Cardiac muscle cell (in vitro differentiated cells and primary cell): ENCODE measurements around the gene MAGEB1. TPM values are rescaled to one million over a fixed set of nuclear protein-coding genes. Genes with fewer than 3 reads are reported as not detected.

Source experiments
- DNase-seq, 2 donors: peaks; one replicate each; pipeline versions ENCODE4 v3.0.0 to v3.0.0-alpha.2; 2010 to 2017; ENCODE audit warnings: low read depth in 1 of 2, low spot score in 1 of 2
- H3K27ac ChIP-seq: fragments of 200-600 bp; sonication (generic); 2 replicates; pipeline ENCODE4 v1.5.1; 2016
- H3K27me3 ChIP-seq: fragments of 200-600 bp; sonication (generic); 2 replicates; pipeline ENCODE4 v1.6.0; 2016; ENCODE audit warnings: control low read depth
- H3K36me3 ChIP-seq: fragments of 200-600 bp; sonication (generic); 2 replicates; pipeline ENCODE4 v1.5.1; 2016; ENCODE audit warnings: control low read depth
- H3K4me1 ChIP-seq: fragments of 200-600 bp; sonication (generic); 2 replicates; pipeline ENCODE4 v1.8.1; 2017; ENCODE audit warnings: low read depth, mild to moderate bottlenecking, mixed run types
- H3K4me3 ChIP-seq: fragments of 200-600 bp; sonication (generic); 2 replicates; pipeline ENCODE4 v1.5.1; 2016; ENCODE audit warnings: mild to moderate bottlenecking
- H3K9me3 ChIP-seq: fragments of 200-600 bp; sonication (generic); 2 replicates; pipeline ENCODE4 v1.5.1; 2017; ENCODE audit warnings: low read depth, mild to moderate bottlenecking, control low read depth
- polyA plus RNA-seq: library from polyadenylated mRNA; unstranded; fragments of >200 nt; fragmentation: Nextera tagmentation; extraction: Ambion mirVana; gene quantifications from 2 replicates; pipeline ENCODE4 v1.2.1, GENCODE V29; 2016
- total RNA-seq: library from RNA; depleted of rRNA; stranded (reverse); fragments of >200 nt; gene quantifications from 2 replicates; pipeline ENCODE4 v1.2.3, GENCODE V29; 2016
- TF ChIP-seq, protein P1 (sequence below): IDR thresholded peaks from 2 replicates; pipeline ENCODE4 v1.5.1; 2012; ENCODE audit warnings: low read depth, mild to moderate bottlenecking, low read length

Gene MAGEB1
- total and polyA plus RNA-seq, 2 experiments from 2014 or later = not detected

DNA sequence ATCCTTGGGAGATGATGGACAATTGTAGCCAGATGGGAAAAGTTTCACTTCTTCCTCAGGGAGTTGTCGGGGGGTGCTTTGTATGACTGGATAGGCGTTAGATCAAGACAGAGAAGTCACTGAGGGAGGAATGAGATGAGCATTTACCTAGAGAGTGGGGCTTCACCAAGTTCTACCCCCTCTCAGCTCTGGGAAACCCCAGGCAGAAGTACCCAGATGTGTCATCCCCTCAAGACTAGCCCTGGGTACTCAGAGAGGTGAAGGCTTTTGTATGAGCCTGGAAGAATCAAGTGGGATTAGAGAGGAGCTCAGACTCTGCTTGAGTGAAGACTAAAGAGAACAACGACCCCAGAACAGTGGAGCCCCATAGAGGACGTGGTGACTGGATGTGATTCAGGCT lies 1.9 kb downstream of the MAGEB1 start:
- H3K27ac ChIP-seq = no peak overlapping the region
- H3K36me3 ChIP-seq = no peaks in the 10 kb centered on the region
- no peaks in the 10 kb centered on the region for H3K27me3 ChIP-seq
- TF ChIP-seq, protein P1, sequence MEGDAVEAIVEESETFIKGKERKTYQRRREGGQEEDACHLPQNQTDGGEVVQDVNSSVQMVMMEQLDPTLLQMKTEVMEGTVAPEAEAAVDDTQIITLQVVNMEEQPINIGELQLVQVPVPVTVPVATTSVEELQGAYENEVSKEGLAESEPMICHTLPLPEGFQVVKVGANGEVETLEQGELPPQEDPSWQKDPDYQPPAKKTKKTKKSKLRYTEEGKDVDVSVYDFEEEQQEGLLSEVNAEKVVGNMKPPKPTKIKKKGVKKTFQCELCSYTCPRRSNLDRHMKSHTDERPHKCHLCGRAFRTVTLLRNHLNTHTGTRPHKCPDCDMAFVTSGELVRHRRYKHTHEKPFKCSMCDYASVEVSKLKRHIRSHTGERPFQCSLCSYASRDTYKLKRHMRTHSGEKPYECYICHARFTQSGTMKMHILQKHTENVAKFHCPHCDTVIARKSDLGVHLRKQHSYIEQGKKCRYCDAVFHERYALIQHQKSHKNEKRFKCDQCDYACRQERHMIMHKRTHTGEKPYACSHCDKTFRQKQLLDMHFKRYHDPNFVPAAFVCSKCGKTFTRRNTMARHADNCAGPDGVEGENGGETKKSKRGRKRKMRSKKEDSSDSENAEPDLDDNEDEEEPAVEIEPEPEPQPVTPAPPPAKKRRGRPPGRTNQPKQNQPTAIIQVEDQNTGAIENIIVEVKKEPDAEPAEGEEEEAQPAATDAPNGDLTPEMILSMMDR = no peak
- no peak for DNase-seq
- no peaks in the 10 kb centered on the region for H3K4me1 ChIP-seq
- H3K9me3 ChIP-seq = no peaks in the 10 kb centered on the region
- H3K4me3 ChIP-seq = no peak overlapping the region

DNA sequence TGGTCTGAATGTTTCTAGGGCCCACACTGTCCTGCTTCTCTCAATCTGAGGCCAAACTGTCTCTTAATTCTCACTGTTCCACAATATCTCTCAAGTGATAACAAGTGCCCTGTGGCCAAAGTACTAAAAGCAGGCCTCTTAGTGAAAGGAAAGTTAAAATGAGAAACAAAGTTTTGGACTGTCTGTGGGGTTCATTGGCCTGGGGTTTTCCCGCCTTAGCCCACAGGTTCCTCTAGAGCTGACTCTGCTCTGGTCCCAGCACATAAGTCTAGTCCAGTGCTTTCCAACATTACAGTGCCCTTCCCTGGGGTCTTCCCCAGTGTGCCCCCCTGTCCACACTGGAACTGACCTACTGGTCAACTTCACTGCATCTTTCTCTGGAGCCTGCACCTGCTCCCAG lies 6.3 kb downstream of the MAGEB1 start:
- no peaks in the 10 kb centered on the region for H3K9me3 ChIP-seq
- H3K36me3 ChIP-seq = no peaks in the 10 kb centered on the region
- no peak overlapping the region for H3K27ac ChIP-seq
- DNase-seq = no peak
- no peaks in the 10 kb centered on the region for H3K4me1 ChIP-seq
- H3K4me3 ChIP-seq = no peak overlapping the region
- TF ChIP-seq, protein P1 = no peak
- H3K27me3 ChIP-seq = no peaks in the 10 kb centered on the region

DNA sequence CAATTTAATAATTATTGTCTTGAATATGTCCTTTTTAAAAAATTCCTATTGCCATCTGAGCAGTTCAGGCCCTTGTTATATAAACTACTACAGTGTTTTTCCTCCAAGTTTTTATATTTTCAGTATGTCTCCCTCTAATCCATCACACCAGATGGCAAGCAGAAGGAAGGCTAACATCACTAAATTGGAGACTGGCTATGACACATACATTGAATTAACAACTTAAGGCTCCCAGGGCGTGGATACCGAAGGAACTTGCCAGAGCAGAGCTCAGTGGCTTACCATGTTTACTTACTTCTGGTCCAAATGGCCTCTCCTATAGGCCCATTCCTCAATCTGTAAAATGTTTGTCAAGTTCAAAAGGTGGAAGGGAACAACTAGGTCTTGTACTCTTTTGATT lies 13.0 kb downstream of the MAGEB1 start:
- no peaks in the 10 kb centered on the region for H3K27me3 ChIP-seq
- no peak for DNase-seq

DNA sequence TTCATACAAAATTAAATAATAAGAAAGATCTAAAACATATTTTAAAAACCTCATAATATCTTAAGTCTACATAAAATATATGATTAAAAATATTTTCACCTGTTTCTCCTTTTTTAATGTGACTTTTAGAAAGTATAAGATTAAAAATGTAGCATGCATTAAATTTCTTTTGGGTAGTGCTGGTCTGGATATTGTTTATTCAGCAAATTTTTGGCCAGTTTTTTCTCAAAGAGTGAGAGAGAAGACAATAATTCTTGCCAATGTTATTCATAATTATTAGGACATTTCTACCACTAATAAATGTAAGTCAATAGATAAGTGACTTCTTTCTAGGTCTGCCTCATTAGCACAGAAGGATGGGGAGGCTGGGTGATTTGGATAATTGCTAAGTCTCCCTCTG lies 14.1 kb downstream of the MAGEB1 start:
- no peak for DNase-seq
- no peaks in the 10 kb centered on the region for H3K9me3 ChIP-seq
- no peak overlapping the region for H3K4me3 ChIP-seq
- no peaks in the 10 kb centered on the region for H3K27me3 ChIP-seq
- TF ChIP-seq, protein P1 = no peak
- no peak overlapping the region for H3K27ac ChIP-seq
- no peaks in the 10 kb centered on the region for H3K36me3 ChIP-seq
- no peaks in the 10 kb centered on the region for H3K4me1 ChIP-seq

More for the DNA sequence above, 13.0 kb downstream of the MAGEB1 start:
- Histone ChIP-seq H3K27ac (no peak overlapping the region), H3K9me3 (no peaks in the 10 kb centered on the region), H3K4me3 (no peak overlapping the region), H3K4me1 (no peaks in the 10 kb centered on the region), H3K36me3 (no peaks in the 10 kb centered on the region)
- TF ChIP-seq, protein P1 = no peak

DNA sequence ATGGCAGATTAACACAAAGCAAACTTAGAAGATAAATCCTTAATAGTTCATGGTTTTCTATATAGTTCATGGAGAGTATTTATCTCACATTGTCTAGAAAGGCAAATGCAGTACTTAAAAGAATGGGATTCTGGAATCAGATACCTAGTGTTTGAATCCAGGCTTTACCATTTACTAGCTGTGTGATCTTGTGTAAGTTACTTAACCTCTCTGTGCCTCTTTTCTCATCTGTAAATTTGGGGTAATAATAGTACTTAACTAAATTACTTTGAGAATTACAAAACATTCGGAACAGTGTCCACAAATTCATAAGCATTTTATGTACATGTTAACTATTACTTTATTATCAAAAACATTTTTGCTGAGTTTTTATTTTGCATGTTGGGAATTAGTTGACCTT lies 15.8 kb downstream of the MAGEB1 start:
- Histone ChIP-seq H3K4me3 (no peak overlapping the region), H3K4me1 (no peaks in the 10 kb centered on the region), H3K36me3 (no peaks in the 10 kb centered on the region), H3K27ac (no peak overlapping the region), H3K27me3 (no peaks in the 10 kb centered on the region), H3K9me3 (no peaks in the 10 kb centered on the region)
- TF ChIP-seq, protein P1 = no peak
- no peak for DNase-seq

DNA sequence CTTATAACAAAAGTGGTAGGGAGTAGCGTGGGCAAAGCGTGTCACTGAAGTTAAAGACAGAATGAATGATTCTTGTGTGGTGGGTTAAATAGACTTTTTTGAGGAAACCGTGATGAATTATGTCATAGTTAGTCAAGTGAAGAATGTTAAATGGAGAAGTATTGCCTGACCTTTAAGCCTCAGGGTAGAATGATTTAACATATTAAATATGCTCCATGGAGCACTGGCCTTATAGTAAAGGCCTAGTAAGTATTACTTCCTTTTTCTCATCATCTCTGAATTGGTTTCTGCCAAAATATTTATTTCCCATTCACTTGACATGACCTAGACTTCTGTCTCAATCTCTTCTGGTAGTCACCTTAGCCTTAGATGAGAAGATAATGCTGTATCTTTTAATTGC lies 23.7 kb downstream of the MAGEB1 start:
- H3K4me1 ChIP-seq = no peaks in the 10 kb centered on the region
- DNase-seq = no peak
- TF ChIP-seq, protein P1 = no peak

More for the DNA sequence above, 23.7 kb downstream of the MAGEB1 start:
- H3K9me3 ChIP-seq = no peaks in the 10 kb centered on the region
- H3K4me3 ChIP-seq = no peak overlapping the region
- H3K36me3 ChIP-seq = no peaks in the 10 kb centered on the region
- no peaks in the 10 kb centered on the region for H3K27me3 ChIP-seq
- no peak overlapping the region for H3K27ac ChIP-seq
